GM19023 (cell line): ENCODE data around the gene CSN1S1.

Experiments used
- ATAC-seq: cut with Tn5 transposase; IDR thresholded peaks from one replicate; pipeline ENCODE4 v1.9.1; 2021; ENCODE audit warnings: mild to moderate bottlenecking, moderate library complexity; ENCODE audit not compliant: unreplicated experiment

Gene CSN1S1

DNA sequence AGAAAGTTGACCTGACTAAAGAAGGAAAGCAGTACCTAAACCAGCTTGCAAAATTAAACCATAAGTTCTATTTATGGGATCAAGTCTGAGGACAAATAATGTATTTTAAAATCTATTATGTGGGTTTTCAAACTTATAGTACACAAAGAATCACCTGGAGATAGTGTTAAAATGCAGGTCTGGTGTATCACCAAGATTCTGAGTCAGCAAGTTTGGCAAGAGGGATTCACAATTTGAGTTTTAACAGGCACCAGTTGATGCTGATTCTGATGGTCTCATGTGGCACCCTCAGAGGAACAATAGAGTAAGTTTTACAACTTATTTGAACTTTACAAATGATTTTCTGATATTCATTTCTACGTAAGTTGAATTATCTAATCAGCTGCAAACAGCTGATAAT is 55.8 kb downstream of the CSN1S1 start:
- ATAC-seq: no peak

- no peak for ATAC-seq
Measured at GRCh38 chr4:69991016-69991415, 60.1 kb downstream of the CSN1S1 start.

DNA sequence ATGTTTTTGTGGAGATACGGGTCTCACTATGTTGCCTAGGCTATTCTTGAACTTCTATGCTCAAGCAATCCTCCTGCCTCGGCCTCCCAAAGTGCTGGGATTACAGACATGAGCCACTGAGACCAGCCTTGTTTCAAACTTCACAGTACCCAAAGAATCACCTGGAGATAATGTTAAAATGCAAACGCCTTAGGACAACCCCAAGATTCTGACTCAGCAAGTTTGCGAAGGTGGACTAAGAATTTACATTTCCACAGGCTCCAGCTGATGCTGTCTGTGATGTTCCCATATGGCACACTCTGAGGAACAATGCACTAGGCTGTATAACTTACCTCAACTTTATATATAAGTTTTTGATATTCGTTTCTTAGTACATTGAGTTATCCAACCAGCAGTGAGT is 63.9 kb downstream of the CSN1S1 start:
- no peak for ATAC-seq

- ATAC-seq: no peak
Measured at GRCh38 chr4:69995526-69996016, 64.7 kb downstream of the CSN1S1 start, which contains the start of gene STATH. Gene STATH (plus strand): TSS chr4:69995966. CDS start chr4:69998438, 2,472 bp downstream.
